Prostate gland (tissue), 2 donors: ENCODE results near the gene GPSM3.

ENCODE experiments used
- CTCF ChIP-seq, 4 experiments: fragments of 200-600 bp in 2 of 4; fragments of 450-650 bp in 2 of 4; sonication (generic) in 2 of 4; IDR thresholded peaks; 1 replicate in 3 of 4; 2 replicates in 1 of 4; pipeline ENCODE4 v1.5.1; 2016 to 2019; ENCODE audit warnings: antibody characterized with exemption in 4 of 4, mild to moderate bottlenecking in 2 of 4, moderate library complexity in 2 of 4
- POLR2A ChIP-seq: fragments of 450-650 bp; IDR thresholded peaks from one replicate; pipeline ENCODE4 v1.6.1; 2016; ENCODE audit warnings: antibody characterized with exemption, mild to moderate bottlenecking
- POLR2AphosphoS5 ChIP-seq: sonication (generic); formaldehyde crosslinking; IDR thresholded peaks from one replicate; pipeline ENCODE4 v1.6.1; 2017; ENCODE audit warnings: antibody characterized with exemption

GRCh38 chr6:32187009-32187709 lies 5.3 kb downstream of the GPSM3 start:
- no peak for TF ChIP-seq CTCF (IDR thresholded peaks at IDR 0.05)
- TF ChIP-seq POLR2A: no peak
- no peak for TF ChIP-seq POLR2AphosphoS5
